ENCODE results near the gene ADH1B. TPM values are rescaled to one million over a fixed set of nuclear protein-coding genes. Genes with fewer than 3 reads are reported as not detected.

Gene ADH1B
- total and polyA plus RNA-seq, 2 donors from 2014 or later, result 38.6 to 223 TPM

- FAIRE-seq, result no peak
- H3K9me3 ChIP-seq (ENCODE audit: control insufficient read depth in 2 of 3, insufficient read depth in 1 of 3, low read length in 3 of 3), result no peaks in the 10 kb centered on the region
- no peak for TF ChIP-seq CTCF (IDR thresholded peaks at IDR 0.05; ENCODE audit: borderline replicate concordance, extremely low read depth, insufficient read depth)
- no peak overlapping the region for H3K4me3 ChIP-seq (ENCODE audit: low read length in 3 of 3)
- intact Hi-C loops (cut with DNase I), result no loop called here
- H3K27me3 ChIP-seq (ENCODE audit: control insufficient read depth, insufficient read depth, low read length), result no peaks in the 10 kb centered on the region
- no peaks in the 10 kb centered on the region for H3K36me3 ChIP-seq (ENCODE audit: control insufficient read depth in 2 of 3, insufficient read depth in 3 of 3, low read length in 3 of 3)
- H3K27ac ChIP-seq (ENCODE audit: low read depth in 2 of 2, low read length in 2 of 2), result no peak overlapping the region
- no peaks in the 10 kb centered on the region for H3K4me1 ChIP-seq (ENCODE audit: control insufficient read depth in 2 of 3, insufficient read depth in 2 of 3, low read depth in 1 of 3, low read length in 3 of 3)
- DNase-seq, result no peak
- no peak overlapping the region for H3K9ac ChIP-seq (ENCODE audit: low read length in 3 of 3)
These were observed 20.2 kb upstream of the ADH1B start for GRCh38 chr4:99341426-99341825.

GRCh38 chr4:99339172-99339571 lies 18.0 kb upstream of the ADH1B start:
- Histone ChIP-seq H3K27me3 (ENCODE audit: control insufficient read depth, insufficient read depth, low read length) (no peaks in the 10 kb centered on the region), H3K4me3 (ENCODE audit: low read length in 3 of 3) (no peak overlapping the region), H3K9ac (ENCODE audit: low read length in 3 of 3) (no peak overlapping the region), H3K9me3 (ENCODE audit: control insufficient read depth in 2 of 3, insufficient read depth in 1 of 3, low read length in 3 of 3) (no peaks in the 10 kb centered on the region), H3K27ac (ENCODE audit: low read depth in 2 of 2, low read length in 2 of 2) (no peak overlapping the region), H3K4me1 (ENCODE audit: control insufficient read depth in 2 of 3, insufficient read depth in 2 of 3, low read depth in 1 of 3, low read length in 3 of 3) (no peaks in the 10 kb centered on the region), H3K36me3 (ENCODE audit: control insufficient read depth in 2 of 3, insufficient read depth in 3 of 3, low read length in 3 of 3) (no peaks in the 10 kb centered on the region)
- DNase-seq (no peak), FAIRE-seq (no peak)
- intact Hi-C loops (cut with DNase I), result no loop called here
- no peak for TF ChIP-seq CTCF (IDR thresholded peaks at IDR 0.05; ENCODE audit: borderline replicate concordance, extremely low read depth, insufficient read depth)

- H3K27me3 ChIP-seq (ENCODE audit: control insufficient read depth, insufficient read depth, low read length), result no peaks in the 10 kb centered on the region
- DNase-seq (no peak), FAIRE-seq (no peak)
- H3K9ac ChIP-seq (ENCODE audit: low read length in 3 of 3), result no peak overlapping the region
- H3K4me3 ChIP-seq (ENCODE audit: low read length in 3 of 3), result no peak overlapping the region
- H3K9me3 ChIP-seq (ENCODE audit: control insufficient read depth in 2 of 3, insufficient read depth in 1 of 3, low read length in 3 of 3), result no peaks in the 10 kb centered on the region
- TF ChIP-seq CTCF (IDR thresholded peaks at IDR 0.05; ENCODE audit: borderline replicate concordance, extremely low read depth, insufficient read depth), result no peak
- intact Hi-C loops (cut with DNase I), result no loop called here
- no peaks in the 10 kb centered on the region for H3K36me3 ChIP-seq (ENCODE audit: control insufficient read depth in 2 of 3, insufficient read depth in 3 of 3, low read length in 3 of 3)
- H3K4me1 ChIP-seq (ENCODE audit: control insufficient read depth in 2 of 3, insufficient read depth in 2 of 3, low read depth in 1 of 3, low read length in 3 of 3), result no peaks in the 10 kb centered on the region
- no peak overlapping the region for H3K27ac ChIP-seq (ENCODE audit: low read depth in 2 of 2, low read length in 2 of 2)
These were observed 15.4 kb upstream of the ADH1B start for GRCh38 chr4:99336553-99336952.

GRCh38 chr4:99334880-99335279 lies 13.7 kb upstream of the ADH1B start:
- Histone ChIP-seq H3K27me3 (ENCODE audit: control insufficient read depth, insufficient read depth, low read length) (no peaks in the 10 kb centered on the region), H3K36me3 (ENCODE audit: control insufficient read depth in 2 of 3, insufficient read depth in 3 of 3, low read length in 3 of 3) (no peaks in the 10 kb centered on the region), H3K9ac (ENCODE audit: low read length in 3 of 3) (no peak overlapping the region), H3K4me1 (ENCODE audit: control insufficient read depth in 2 of 3, insufficient read depth in 2 of 3, low read depth in 1 of 3, low read length in 3 of 3) (no peaks in the 10 kb centered on the region), H3K9me3 (ENCODE audit: control insufficient read depth in 2 of 3, insufficient read depth in 1 of 3, low read length in 3 of 3) (no peaks in the 10 kb centered on the region), H3K4me3 (ENCODE audit: low read length in 3 of 3) (no peak overlapping the region), H3K27ac (ENCODE audit: low read depth in 2 of 2, low read length in 2 of 2) (no peak overlapping the region)
- TF ChIP-seq CTCF (IDR thresholded peaks at IDR 0.05; ENCODE audit: borderline replicate concordance, extremely low read depth, insufficient read depth), result no peak
- intact Hi-C loops (cut with DNase I), result no loop called here
- FAIRE-seq (no peak), DNase-seq (no peak)

Data from kidney (tissue), 14 donors.